HepG2 (cell line): ENCODE data around the gene MRPL28. TPM values are rescaled to one million over a fixed set of nuclear protein-coding genes. Genes with fewer than 3 reads are reported as not detected.

ENCODE experiments used
- ATAC-seq: fragments of 200-7000 bp; cut with Tn5 transposase; 3 replicates; pipeline ENCODE4 v1.9.1; 2020; ENCODE audit warnings: mild to moderate bottlenecking, moderate library complexity
- BruUV-seq: library from RNA; stranded (reverse); fragments of 400-500 nt; replicated peaks from 2 replicates; lab custom pipeline; 2021; lab: Mats Ljungman, UMichigan
- CTCF ChIA-PET: fragments of 300-600 bp; formaldehyde crosslinking; extraction: SDS; loops from one replicate; lab custom pipeline; 2021; ENCODE audit warnings: low total read pairs, inconsistent platforms, low intra/inter-chr PET ratio; lab: Yijun Ruan, JAX
- POLR2A ChIA-PET: fragments of 350-600 bp; sonication (Branson Sonifier 250); formaldehyde crosslinking; loops from one replicate; lab custom pipeline; 2020; ENCODE audit warnings: antibody characterized with exemption, inconsistent platforms; lab: Yijun Ruan, JAX
- DNase-seq: peaks from one replicate; pipeline ENCODE4 v3.0.0-alpha.2; 2015; ENCODE audit warnings: low spot score
- FAIRE-seq: peaks from 3 replicates; lab custom pipeline; 2011; peaks lifted over from hg19 to GRCh38; lab: Jason Lieb, UNC
- H2AFZ ChIP-seq: one replicate; pipeline ENCODE4 v1.6.1; 2011; ENCODE audit warnings: low read length, inconsistent platforms
- H3K27ac ChIP-seq: fragments of 300-600 bp; 3 replicates; pipeline ENCODE4 v1.8.0; 2011; ENCODE audit warnings: mixed run types, mild to moderate bottlenecking, mixed read lengths, low read length, inconsistent platforms; ENCODE audit not compliant: insufficient read depth; ENCODE audit errors: extremely low read length
- H3K27me3 ChIP-seq, 2 experiments: fragments of 200-600 bp in 1 of 2; 2 replicates in 1 of 2; 3 replicates in 1 of 2; pipeline versions ENCODE4 v1.6.0 to v1.8.0; 2011; ENCODE audit warnings: low read length in 2 of 2, mild to moderate bottlenecking in 2 of 2, moderate library complexity in 2 of 2, inconsistent platforms in 1 of 2; ENCODE audit not compliant: insufficient read depth in 2 of 2, control insufficient read depth in 1 of 2
- H3K36me3 ChIP-seq, 2 experiments: fragments of 200-600 bp in 1 of 2; replicated peaks in 1 of 2; 2 replicates in 1 of 2; 3 replicates in 1 of 2; pipeline versions ENCODE4 v1.5.1 to v1.8.0; 2011; ENCODE audit warnings: low read length in 2 of 2, inconsistent platforms in 1 of 2; ENCODE audit not compliant: insufficient read depth in 2 of 2, control insufficient read depth in 1 of 2
- H3K4me1 ChIP-seq: 2 replicates; pipeline ENCODE4 v1.5.1; 2012; ENCODE audit warnings: low read length, inconsistent platforms; ENCODE audit not compliant: insufficient read depth
- H3K4me2 ChIP-seq: 2 replicates; pipeline ENCODE4 v1.6.0; 2011; ENCODE audit warnings: low read depth, low read length, inconsistent platforms
- H3K4me3 ChIP-seq, 3 experiments: fragments of 200-600 bp in 1 of 3; sonication (generic), shearing (Covaris generic) in 1 of 3; replicated peaks in 1 of 3; 2 replicates each; pipeline ENCODE4 v1.5.1; 2011 to 2016; ENCODE audit warnings: low read length in 3 of 3, inconsistent platforms in 2 of 3, low read depth in 2 of 3, mild to moderate bottlenecking in 2 of 3, control low read depth in 1 of 3, mixed read lengths in 1 of 3; ENCODE audit not compliant: insufficient read depth in 1 of 3
- H3K79me2 ChIP-seq: one replicate; pipeline ENCODE4 v1.6.1; 2011; ENCODE audit warnings: low read length, inconsistent platforms; ENCODE audit not compliant: insufficient read depth
- H3K9ac ChIP-seq: 2 replicates; pipeline ENCODE4 v1.6.0; 2011; ENCODE audit warnings: mild to moderate bottlenecking, low read depth, low read length, inconsistent platforms; ENCODE audit not compliant: insufficient read depth
- H3K9me3 ChIP-seq: 2 replicates; pipeline ENCODE4 v1.5.1; 2012; ENCODE audit warnings: mild to moderate bottlenecking, low read length
- H4K20me1 ChIP-seq: 2 replicates; pipeline ENCODE4 v1.6.0; 2011; ENCODE audit warnings: inconsistent platforms, mild to moderate bottlenecking, low read length, moderate library complexity; ENCODE audit not compliant: insufficient read depth
- ELF4 ChIP-seq: sonication (generic); formaldehyde crosslinking; IDR thresholded peaks from 2 replicates; pipeline ENCODE4 v1.5.0; 2020; ENCODE audit warnings: missing genetic modification reagents, mild to moderate bottlenecking, moderate library complexity, borderline replicate concordance
- ERF ChIP-seq: IDR thresholded peaks from 2 replicates; pipeline ENCODE4 v1.6.1; 2018; ENCODE audit warnings: missing biosample characterization, missing genetic modification reagents
- GATAD2A ChIP-seq: IDR thresholded peaks from 2 replicates; pipeline ENCODE4 v1.6.1; 2016
- HOXD1 ChIP-seq: sonication (generic); formaldehyde crosslinking; IDR thresholded peaks from 2 replicates; pipeline ENCODE4 v1.5.0; 2020; ENCODE audit warnings: missing genetic modification reagents
- NKX3-1 ChIP-seq: sonication (generic); formaldehyde crosslinking; IDR thresholded peaks from 2 replicates; pipeline ENCODE4 v1.5.0; 2020; ENCODE audit warnings: missing genetic modification reagents
- NR2C2 ChIP-seq: sonication (generic); formaldehyde crosslinking; IDR thresholded peaks from 2 replicates; pipeline ENCODE4 v1.4.0; 2020; ENCODE audit warnings: missing genetic modification reagents, mild to moderate bottlenecking, moderate library complexity, borderline replicate concordance
- PBX3 ChIP-seq: sonication (generic); formaldehyde crosslinking; IDR thresholded peaks from 2 replicates; pipeline ENCODE4 v1.8.1; 2023; ENCODE audit warnings: missing genetic modification reagents, inconsistent platforms, borderline replicate concordance
- RELA ChIP-seq: sonication (generic); formaldehyde crosslinking; IDR thresholded peaks from 2 replicates; pipeline ENCODE4 v1.4.0; 2020; ENCODE audit warnings: missing genetic modification reagents
- RXRA ChIP-seq: sonication (generic); formaldehyde crosslinking; IDR thresholded peaks from 2 replicates; pipeline ENCODE4 v1.5.1; 2020; ENCODE audit warnings: missing genetic modification reagents
- SALL1 ChIP-seq: sonication (generic); formaldehyde crosslinking; IDR thresholded peaks from 2 replicates; pipeline ENCODE4 v1.8.0; 2022; ENCODE audit warnings: mild to moderate bottlenecking, missing genetic modification reagents
- ZKSCAN5 ChIP-seq: sonication (generic); formaldehyde crosslinking; IDR thresholded peaks from 2 replicates; pipeline ENCODE4 v1.5.1; 2020; ENCODE audit warnings: mild to moderate bottlenecking, missing genetic modification reagents
- ZNF160 ChIP-seq: sonication (generic); formaldehyde crosslinking; IDR thresholded peaks from 2 replicates; pipeline ENCODE4 v1.8.0; 2022; ENCODE audit warnings: mild to moderate bottlenecking, inconsistent platforms, missing genetic modification reagents
- ZNF24 ChIP-seq: fragments of 450-650 bp; IDR thresholded peaks from 2 replicates; pipeline ENCODE4 v1.6.1; 2017; ENCODE audit warnings: antibody characterized with exemption, mild to moderate bottlenecking
- ZXDC ChIP-seq: sonication (generic); formaldehyde crosslinking; IDR thresholded peaks from 2 replicates; pipeline ENCODE4 v1.5.0; 2020; ENCODE audit warnings: mild to moderate bottlenecking, missing genetic modification reagents
- WGBS: methylation state at CpG from one replicate; pipeline ENCODE4 v1.1.6; 2017; ENCODE audit warnings: low lambda C conversion rate; 5-methylcytosine and 5-hydroxymethylcytosine counted together
- in situ Hi-C: cut with HindIII; loops from 2 replicates; pipeline ENCODE4 v1.10.0; 2017; ENCODE audit warnings: low pct_unique_long_range_greater_than_20kb; ENCODE audit not compliant: extremely low pct_ligation_motif_present
- intact Hi-C: fragments of 100-400 bp; cut with micrococcal nuclease; formaldehyde crosslinking; loops from one replicate; pipeline ENCODE4 v1.10.0; 2022; ENCODE audit not compliant: unreplicated experiment
- polyA plus RNA-seq, 8 experiments: library from polyadenylated mRNA; depleted of rRNA in 3 of 8; stranded (reverse) in 7 of 8; unstranded in 1 of 8; fragments of >200 nt; fragmentation: Illumina TruSeq in 4 of 8; extraction: Trizol in 4 of 8; gene quantifications; 2 replicates each; pipeline versions ENCODE4 v1.2.1 to v1.2.3, GENCODE V29; 2011 to 2016; ENCODE audit warnings: low read depth in 4 of 8, missing spikeins in 1 of 8, mixed read lengths in 1 of 8; ENCODE audit not compliant: insufficient read depth in 1 of 8
- total RNA-seq, 5 experiments: library from RNA; depleted of rRNA; stranded (reverse); fragments of >200 nt; fragmentation: Illumina TruSeq; extraction: Trizol; gene quantifications; 2 replicates each; pipeline ENCODE4 v1.2.3, GENCODE V29; 2016; ENCODE audit warnings: low read depth in 1 of 5

Gene MRPL28
- total and polyA plus RNA-seq, 2 of the 13 experiments (the other 11 are each of a cell fraction or from before 2014, with no cell fraction given): 114 to 135 TPM

DNA sequence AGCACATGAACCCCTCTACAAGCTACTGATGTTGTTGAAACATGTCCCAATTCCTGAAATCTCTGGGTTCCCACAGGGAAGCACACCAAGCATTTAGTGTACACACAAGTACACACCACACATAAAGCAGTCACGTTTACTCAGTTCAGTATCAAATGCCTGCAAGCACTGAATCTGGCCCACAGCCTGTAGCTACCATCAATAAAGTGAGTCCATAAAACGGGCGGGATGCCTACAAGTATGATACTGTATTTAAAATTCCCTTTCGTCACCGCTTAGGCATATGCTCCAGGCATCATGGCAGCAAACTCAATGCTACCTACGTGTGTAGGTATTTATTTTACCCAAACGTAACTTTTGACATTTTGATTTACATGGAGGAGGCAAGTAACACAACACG, 20.1 kb downstream of the MRPL28 start:
- Histone ChIP-seq H3K9me3 (no peaks in the 10 kb centered on the region), H3K9ac (0 out of 2 replicates have a peak overlapping the region, but pooled peaks have one; percentile 5), H3K79me2 (peaks cover 60% of the 10 kb centered on the region), H3K4me2 (peak overlapping the region; percentile 74), H3K4me1 (peaks cover 71% of the 10 kb centered on the region), H3K27me3 (no peaks in the 10 kb centered on the region), H4K20me1 (peaks cover 16% of the 10 kb centered on the region), H3K27ac (no peak overlapping the region), H3K36me3 (peaks cover 9 to 32% of the 10 kb centered on the region in 2 experiments), H2AFZ (no peak overlapping the region)
- in situ Hi-C loops (no loop called here), intact Hi-C loops (no loop called here)
- CTCF ChIA-PET: no interaction called here
- WGBS: 79% methylated on average over 8 of the region's 8 CpGs
- ATAC-seq (no peak), FAIRE-seq (no peak), DNase-seq (no peak)
- BruUV-seq: TSS peak; percentile 58
- TF ChIP-seq ZNF160 (CRISPR knock-in tag) (no peak), NKX3-1 (no peak), ERF (CRISPR knock-in tag) (no peak), RELA (CRISPR knock-in tag) (no peak), ZNF24 (no peak), ELF4 (CRISPR knock-in tag) (no peak), ZKSCAN5 (CRISPR knock-in tag) (no peak), RXRA (CRISPR knock-in tag) (no peak)
- TF ChIP-seq, all 625 proteins: peak for 0
- POLR2A ChIA-PET: interaction anchor here (0.6 to 0.9 kb wide), 2 partner anchors 8 to 110 kb away, joined by 3 read pairs; no protein-coding TSS in a partner anchor
- H3K4me3 ChIP-seq: no peak overlapping the region

DNA sequence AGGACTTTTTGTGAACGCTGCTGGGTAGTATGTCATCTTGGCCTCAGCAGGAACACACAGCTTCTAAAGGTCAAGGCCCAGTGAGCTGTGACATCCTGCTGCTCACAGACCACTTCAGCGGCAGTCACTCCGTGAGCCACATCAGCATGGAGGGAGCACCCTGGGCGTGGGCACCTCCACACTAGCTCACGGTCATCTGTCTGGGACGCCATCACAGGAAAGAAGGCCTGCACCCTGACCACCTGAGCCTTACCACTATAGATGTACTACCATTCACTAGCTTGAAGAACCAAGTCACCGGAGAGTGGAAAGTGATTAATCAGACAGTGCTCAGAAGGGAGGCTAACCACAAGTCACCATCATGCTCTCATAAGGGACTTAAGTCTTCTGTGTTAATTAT, 21.1 kb downstream of the MRPL28 start:
- H3K4me3 ChIP-seq: peak overlapping the region in 1 of 3 experiments; percentile 9; a peak in 2 of 6 replicates
- H3K36me3 ChIP-seq: peaks cover 16 to 41% of the 10 kb centered on the region in 2 experiments
- WGBS: 49% methylated on average over 2 of the region's 7 CpGs
- FAIRE-seq (no peak), ATAC-seq (peak; percentile 3; the same call in 1 of the 3 replicates), DNase-seq (no peak)
- POLR2A ChIA-PET: interaction anchor here (1.1 kb wide), 1 partner anchor 114 kb away, joined by 3 read pairs; no protein-coding TSS in a partner anchor
- intact Hi-C loops: no loop called here
- in situ Hi-C loops: no loop called here
- peak overlapping the region; percentile 28; the same call in 1 of the 2 replicates for H3K9ac ChIP-seq
- no TSS peak for BruUV-seq
- H3K79me2 ChIP-seq: peaks cover 69% of the 10 kb centered on the region
- CTCF ChIA-PET: no interaction called here
- no peak overlapping the region for H2AFZ ChIP-seq
- H3K4me1 ChIP-seq: peaks cover 66% of the 10 kb centered on the region
- H3K4me2 ChIP-seq: peak overlapping the region; percentile 74
- peaks cover 16% of the 10 kb centered on the region for H4K20me1 ChIP-seq
- peak overlapping the region; percentile 23 for H3K27ac ChIP-seq
- no peaks in the 10 kb centered on the region for H3K27me3 ChIP-seq
- no peaks in the 10 kb centered on the region for H3K9me3 ChIP-seq
- TF ChIP-seq NR2C2 (CRISPR knock-in tag): 0 out of 2 replicates have a peak, but pooled peaks have one; percentile 23
- no peak for TF ChIP-seq PBX3 (CRISPR knock-in tag)
- no peak for TF ChIP-seq ZXDC (CRISPR knock-in tag)
- TF ChIP-seq RXRA (CRISPR knock-in tag): peak; percentile 12; the same call in 1 of the 2 replicates
- TF ChIP-seq HOXD1 (CRISPR knock-in tag): no peak
- TF ChIP-seq GATAD2A: peak; percentile 33; the same call in 1 of the 2 replicates
- peak; percentile 34; the same call in 1 of the 2 replicates for TF ChIP-seq SALL1 (CRISPR knock-in tag)
